ENCODE data around the gene UNC5C. TPM values are rescaled to one million over a fixed set of nuclear protein-coding genes. Genes with fewer than 3 reads are reported as not detected.

Gene UNC5C
- total RNA-seq, 4 donors from 2014 or later: 4.6 to 8.1 (median 6.0) TPM

DNA sequence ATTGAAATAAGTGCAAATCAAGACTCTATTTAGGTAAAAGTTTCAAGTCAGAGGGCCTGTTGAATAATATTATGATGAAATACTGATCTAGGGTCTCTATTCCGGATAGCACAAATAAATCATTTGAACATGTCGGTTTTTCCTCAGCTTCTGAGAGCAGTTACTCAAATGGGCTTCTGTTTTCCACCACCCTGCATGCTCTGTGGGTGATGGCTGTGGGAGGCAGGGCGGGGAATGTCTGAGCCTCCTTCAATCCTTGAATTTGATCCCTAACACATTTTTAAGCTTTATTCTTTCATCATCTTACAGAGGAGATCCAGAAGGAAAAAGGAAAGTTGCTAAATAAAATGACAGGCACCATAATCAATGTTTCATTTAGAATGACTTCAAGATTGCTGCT, 8.5 kb downstream of the UNC5C start:
- TF ChIP-seq CTCF (IDR thresholded peaks at IDR 0.05): no peak
- DNase-seq (ENCODE audit: low spot score): no peak
- ATAC-seq (ENCODE audit: low FRiP score): no peak

DNA sequence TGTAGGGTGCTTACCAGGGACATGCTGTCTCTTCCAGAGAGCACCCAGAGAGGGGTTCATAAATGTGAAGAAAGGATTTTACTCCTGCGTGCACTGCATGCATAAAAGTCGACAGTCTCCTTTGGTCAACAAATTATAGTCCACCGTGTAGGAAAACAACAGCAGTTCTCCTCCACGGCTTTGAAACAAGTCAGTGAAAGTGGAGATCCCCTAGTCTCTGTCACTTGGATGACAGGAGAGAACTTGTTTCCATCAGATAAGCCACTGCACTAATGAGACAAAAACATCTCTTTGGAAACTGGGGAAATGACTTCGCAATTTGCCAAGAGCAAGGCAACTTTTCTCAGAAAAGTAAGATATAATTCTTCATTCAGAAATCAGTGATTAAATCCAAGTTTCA, 9.7 kb downstream of the UNC5C start:
- DNase-seq (ENCODE audit: low spot score): no peak
- no peak for TF ChIP-seq CTCF (IDR thresholded peaks at IDR 0.05)
- no peak for ATAC-seq (ENCODE audit: low FRiP score)

- TF ChIP-seq CTCF (IDR thresholded peaks at IDR 0.05): no peak
- no peak for DNase-seq (ENCODE audit: low spot score)
Observed at GRCh38 chr4:95537863-95538488, 10.8 kb downstream of the UNC5C start.

DNA sequence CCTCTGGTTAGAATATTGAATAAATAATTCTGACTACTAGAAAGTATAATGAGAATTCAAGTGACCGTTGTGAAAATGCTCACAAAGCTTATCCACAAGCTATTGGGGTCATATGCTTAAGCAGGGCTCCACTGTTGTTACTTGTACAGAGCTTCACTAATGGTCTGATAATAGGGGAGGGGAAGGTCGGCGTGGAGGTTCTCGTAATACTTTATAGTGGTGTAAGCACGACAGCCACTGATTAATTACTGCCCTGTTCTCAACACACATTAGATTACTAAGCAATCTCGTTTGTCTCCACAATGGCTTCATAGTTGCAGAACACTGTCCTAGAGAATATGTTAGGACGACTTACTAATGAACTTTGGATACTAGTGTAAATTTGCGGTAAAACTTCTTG, 11.6 kb downstream of the UNC5C start:
- DNase-seq (ENCODE audit: low spot score) (no peak), ATAC-seq (ENCODE audit: low FRiP score) (no peak)
- no peak for TF ChIP-seq CTCF (IDR thresholded peaks at IDR 0.05)

More at GRCh38 chr4:95537863-95538488, 10.8 kb downstream of the UNC5C start:
- no peak for ATAC-seq (ENCODE audit: low FRiP score)

DNA sequence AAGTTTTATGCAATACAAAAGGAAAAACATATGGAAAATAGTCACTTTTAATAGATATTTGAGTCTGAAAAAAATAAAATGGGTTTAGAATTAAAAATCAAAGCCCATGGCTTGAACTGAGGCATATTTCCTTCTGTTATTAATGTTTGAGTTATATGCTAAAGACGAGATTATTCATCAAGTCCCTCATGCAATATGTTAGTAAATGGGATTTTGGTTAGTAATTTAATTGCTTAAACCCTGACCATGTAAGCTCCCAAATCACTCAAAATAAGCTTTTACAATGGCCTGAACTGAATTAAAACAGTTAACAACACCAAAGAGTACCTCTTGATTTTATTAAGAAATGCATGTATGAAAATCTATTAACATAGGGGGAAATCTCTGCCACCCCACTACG, 12.1 kb downstream of the UNC5C start:
- no peak for TF ChIP-seq CTCF (IDR thresholded peaks at IDR 0.05)
- ATAC-seq (ENCODE audit: low FRiP score): no peak

DNA sequence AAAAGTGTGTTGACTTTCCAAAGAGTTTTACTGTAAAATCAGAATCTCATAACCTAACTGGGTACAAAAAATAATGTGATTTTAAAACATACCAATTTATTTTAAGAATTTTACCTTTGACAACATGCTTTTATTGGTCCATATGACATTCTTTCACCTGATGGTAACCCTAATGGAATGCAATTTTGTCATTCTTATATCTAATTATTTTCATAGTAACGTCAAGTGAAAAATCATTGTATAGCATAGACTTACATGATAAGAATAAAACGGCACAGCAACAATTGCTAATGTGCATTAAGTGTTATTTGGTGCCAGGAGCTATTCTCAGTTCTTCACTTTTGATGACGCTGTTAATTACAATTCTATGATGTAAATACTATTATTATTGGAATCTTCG, 13.6 kb downstream of the UNC5C start:
- ATAC-seq (ENCODE audit: low FRiP score): no peak
- DNase-seq (ENCODE audit: low spot score): no peak
- no peak for TF ChIP-seq CTCF (IDR thresholded peaks at IDR 0.05)

More for the DNA sequence above, 12.1 kb downstream of the UNC5C start:
- DNase-seq (ENCODE audit: low spot score): no peak

GRCh38 chr4:95534032-95534431, 14.7 kb downstream of the UNC5C start:
- DNase-seq (ENCODE audit: low spot score): no peak
- ATAC-seq (ENCODE audit: low FRiP score): no peak
- no peak for TF ChIP-seq CTCF (IDR thresholded peaks at IDR 0.05)

Data from omental fat pad (tissue), 4 donors.